HepG2 (cell line): ENCODE measurements around the gene CAPN9. TPM values are rescaled to one million over a fixed set of nuclear protein-coding genes. Genes with fewer than 3 reads are reported as not detected.

ENCODE experiments used
- BRD4 ChIP-seq: sonication (generic); formaldehyde crosslinking; IDR thresholded peaks from 2 replicates; pipeline ENCODE4 v1.4.0; 2020; ENCODE audit warnings: missing genetic modification reagents
- NFKBIZ ChIP-seq: IDR thresholded peaks from 2 replicates; pipeline ENCODE4 v1.6.1; 2018; ENCODE audit warnings: missing genetic modification reagents, missing compliant biosample characterization
- SIX4 ChIP-seq: sonication (generic); formaldehyde crosslinking; IDR thresholded peaks from 2 replicates; pipeline ENCODE4 v1.4.0; 2020; ENCODE audit warnings: missing genetic modification reagents
- ZNF7 ChIP-seq: IDR thresholded peaks from 2 replicates; pipeline ENCODE4 v1.6.1; 2016; ENCODE audit warnings: missing biosample characterization, missing genetic modification reagents
- polyA plus RNA-seq, 8 experiments: library from polyadenylated mRNA; depleted of rRNA in 3 of 8; stranded (reverse) in 7 of 8; unstranded in 1 of 8; fragments of >200 nt; fragmentation: Illumina TruSeq in 4 of 8; extraction: Trizol in 4 of 8; gene quantifications; 2 replicates each; pipeline versions ENCODE4 v1.2.1 to v1.2.3, GENCODE V29; 2011 to 2016; ENCODE audit warnings: low read depth in 4 of 8, missing spikeins in 1 of 8, mixed read lengths in 1 of 8; ENCODE audit not compliant: insufficient read depth in 1 of 8
- total RNA-seq, 5 experiments: library from RNA; depleted of rRNA; stranded (reverse); fragments of >200 nt; fragmentation: Illumina TruSeq; extraction: Trizol; gene quantifications; 2 replicates each; pipeline ENCODE4 v1.2.3, GENCODE V29; 2016; ENCODE audit warnings: low read depth in 1 of 5
- TF ChIP-seq, protein P1 (sequence below): sonication (generic); formaldehyde crosslinking; IDR thresholded peaks from one replicate; pipeline ENCODE4 v1.5.1; 2020; ENCODE audit warnings: mild to moderate bottlenecking, missing genetic modification reagents; ENCODE audit errors: not compliant biosample characterization

CAPN9 gene
- total and polyA plus RNA-seq, 2 of the 13 experiments (the other 11 are each of a cell fraction or from before 2014, with no cell fraction given): 0.04 to 0.31 TPM

- TF ChIP-seq, protein P1, sequence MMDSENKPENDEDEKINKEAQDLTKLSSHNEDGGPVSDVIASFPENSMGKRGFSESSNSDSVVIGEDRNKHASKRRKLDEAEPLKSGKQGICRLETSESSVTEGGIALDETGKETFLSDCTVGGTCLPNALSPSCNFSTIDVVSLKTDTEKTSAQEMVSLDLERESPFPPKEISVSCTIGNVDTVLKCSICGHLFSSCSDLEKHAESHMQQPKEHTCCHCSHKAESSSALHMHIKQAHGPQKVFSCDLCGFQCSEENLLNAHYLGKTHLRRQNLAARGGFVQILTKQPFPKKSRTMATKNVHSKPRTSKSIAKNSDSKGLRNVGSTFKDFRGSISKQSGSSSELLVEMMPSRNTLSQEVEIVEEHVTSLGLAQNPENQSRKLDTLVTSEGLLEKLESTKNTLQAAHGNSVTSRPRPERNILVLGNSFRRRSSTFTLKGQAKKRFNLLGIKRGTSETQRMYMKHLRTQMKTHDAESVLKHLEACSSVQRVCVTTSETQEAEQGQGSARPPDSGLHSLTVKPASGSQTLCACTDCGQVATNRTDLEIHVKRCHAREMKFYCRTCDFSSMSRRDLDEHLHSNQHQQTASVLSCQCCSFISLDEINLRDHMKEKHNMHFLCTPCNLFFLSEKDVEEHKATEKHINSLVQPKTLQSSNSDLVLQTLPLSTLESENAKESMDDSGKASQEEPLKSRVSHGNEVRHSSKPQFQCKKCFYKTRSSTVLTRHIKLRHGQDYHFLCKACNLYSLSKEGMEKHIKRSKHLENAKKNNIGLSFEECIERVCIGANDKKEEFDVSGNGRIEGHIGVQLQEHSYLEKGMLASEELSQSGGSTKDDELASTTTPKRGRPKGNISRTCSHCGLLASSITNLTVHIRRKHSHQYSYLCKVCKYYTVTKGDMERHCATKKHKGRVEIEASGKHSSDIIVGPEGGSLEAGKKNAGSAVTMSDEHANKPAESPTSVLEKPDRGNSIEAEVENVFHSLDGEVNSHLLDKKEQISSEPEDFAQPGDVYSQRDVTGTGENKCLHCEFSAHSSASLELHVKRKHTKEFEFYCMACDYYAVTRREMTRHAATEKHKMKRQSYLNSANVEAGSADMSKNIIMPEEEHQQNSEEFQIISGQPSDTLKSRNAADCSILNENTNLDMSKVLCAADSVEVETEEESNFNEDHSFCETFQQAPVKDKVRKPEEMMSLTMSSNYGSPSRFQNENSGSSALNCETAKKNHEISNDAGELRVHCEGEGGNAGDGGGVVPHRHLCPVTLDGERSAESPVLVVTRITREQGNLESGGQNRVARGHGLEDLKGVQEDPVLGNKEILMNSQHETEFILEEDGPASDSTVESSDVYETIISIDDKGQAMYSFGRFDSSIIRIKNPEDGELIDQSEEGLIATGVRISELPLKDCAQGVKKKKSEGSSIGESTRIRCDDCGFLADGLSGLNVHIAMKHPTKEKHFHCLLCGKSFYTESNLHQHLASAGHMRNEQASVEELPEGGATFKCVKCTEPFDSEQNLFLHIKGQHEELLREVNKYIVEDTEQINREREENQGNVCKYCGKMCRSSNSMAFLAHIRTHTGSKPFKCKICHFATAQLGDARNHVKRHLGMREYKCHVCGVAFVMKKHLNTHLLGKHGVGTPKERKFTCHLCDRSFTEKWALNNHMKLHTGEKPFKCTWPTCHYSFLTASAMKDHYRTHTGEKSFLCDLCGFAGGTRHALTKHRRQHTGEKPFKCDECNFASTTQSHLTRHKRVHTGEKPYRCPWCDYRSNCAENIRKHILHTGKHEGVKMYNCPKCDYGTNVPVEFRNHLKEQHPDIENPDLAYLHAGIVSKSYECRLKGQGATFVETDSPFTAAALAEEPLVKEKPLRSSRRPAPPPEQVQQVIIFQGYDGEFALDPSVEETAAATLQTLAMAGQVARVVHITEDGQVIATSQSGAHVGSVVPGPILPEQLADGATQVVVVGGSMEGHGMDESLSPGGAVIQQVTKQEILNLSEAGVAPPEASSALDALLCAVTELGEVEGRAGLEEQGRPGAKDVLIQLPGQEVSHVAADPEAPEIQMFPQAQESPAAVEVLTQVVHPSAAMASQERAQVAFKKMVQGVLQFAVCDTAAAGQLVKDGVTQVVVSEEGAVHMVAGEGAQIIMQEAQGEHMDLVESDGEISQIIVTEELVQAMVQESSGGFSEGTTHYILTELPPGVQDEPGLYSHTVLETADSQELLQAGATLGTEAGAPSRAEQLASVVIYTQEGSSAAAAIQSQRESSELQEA (CRISPR knock-in tag): no peak
- TF ChIP-seq NFKBIZ (CRISPR knock-in tag) (no peak), SIX4 (CRISPR knock-in tag) (no peak), BRD4 (no peak), ZNF7 (no peak)
Measured at GRCh38 chr1:230807561-230808280, 60.5 kb downstream of the CAPN9 start (continued).
